ENCODE measurements around the gene SERPINA3.
"Not testable (repeated sequence)": the region's sequence is repeated elsewhere in the genome, so short reads cannot be mapped to it uniquely, and the experiment has no call there.

The SERPINA3 gene

GRCh38 chr14:94624537-94625352 is 12.6 kb downstream of the SERPINA3 start:
- Histone ChIP-seq H3K4me3 (no peak overlapping the region), H3K27ac (no peak overlapping the region)

DNA sequence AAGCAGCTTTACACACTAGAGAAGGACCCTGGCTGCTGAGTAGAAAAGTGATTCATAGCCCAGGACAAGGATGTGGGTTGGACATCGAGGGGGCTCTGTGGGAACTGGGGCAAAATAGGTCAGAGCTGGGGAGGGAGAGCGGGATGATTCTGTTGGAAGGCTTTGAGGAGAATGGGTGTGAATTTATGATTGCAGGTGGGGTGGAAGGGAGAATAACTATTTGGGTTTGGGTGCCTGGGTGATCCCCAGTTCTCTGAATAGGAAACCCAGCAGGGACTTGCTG is 13.1 kb downstream of the SERPINA3 start:
- Histone ChIP-seq H3K4me3 (no peak overlapping the region), H3K27ac (no peak overlapping the region)

GRCh38 chr14:94628578-94628977 is 16.4 kb downstream of the SERPINA3 start:
- H3K27ac ChIP-seq: no peak overlapping the region
- no peak overlapping the region for H3K4me3 ChIP-seq

GRCh38 chr14:94630396-94630795 is 18.2 kb downstream of the SERPINA3 start:
- Histone ChIP-seq H3K27ac (no peak overlapping the region), H3K4me3 (no peak overlapping the region)

DNA sequence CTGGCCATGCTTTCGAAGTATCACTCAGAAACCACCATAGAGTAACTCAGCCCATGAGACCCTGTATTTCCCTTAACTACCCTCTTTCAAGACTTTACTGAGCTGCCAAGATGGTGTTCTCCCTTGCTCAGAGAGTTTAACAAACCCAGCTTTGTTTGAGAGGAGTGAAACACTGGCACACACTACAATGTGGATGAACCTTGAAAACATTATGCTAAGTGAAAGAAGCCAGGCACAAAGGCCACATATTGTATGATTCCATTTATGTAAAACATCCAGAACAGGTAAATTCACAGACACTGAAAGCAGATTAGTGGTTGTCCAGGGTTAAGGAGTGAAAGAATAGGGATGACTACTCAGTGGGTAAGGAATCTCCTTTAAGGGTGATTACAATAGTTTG is 18.9 kb downstream of the SERPINA3 start:
- Histone ChIP-seq H3K27ac (no peak overlapping the region), H3K4me3 (no peak overlapping the region)

GRCh38 chr14:94631536-94632304 is 19.5 kb downstream of the SERPINA3 start:
- Histone ChIP-seq H3K4me3 (no peak overlapping the region), H3K27ac (no peak overlapping the region)

- Histone ChIP-seq H3K4me3 (no peak overlapping the region), H3K27ac (no peak overlapping the region)
Observed at GRCh38 chr14:94632305-94632590, 20.1 kb downstream of the SERPINA3 start.

GRCh38 chr14:94633121-94633520 is 20.9 kb downstream of the SERPINA3 start:
- no peak overlapping the region for H3K27ac ChIP-seq

GRCh38 chr14:94635154-94635553 is 23.0 kb downstream of the SERPINA3 start:
- Histone ChIP-seq H3K4me3 (no peak overlapping the region), H3K27ac (no peak overlapping the region)

More at GRCh38 chr14:94633121-94633520, 20.9 kb downstream of the SERPINA3 start:
- no peak overlapping the region for H3K4me3 ChIP-seq

- H3K27ac ChIP-seq: no peak overlapping the region
Observed at GRCh38 chr14:94636744-94637412, 24.7 kb downstream of the SERPINA3 start.

DNA sequence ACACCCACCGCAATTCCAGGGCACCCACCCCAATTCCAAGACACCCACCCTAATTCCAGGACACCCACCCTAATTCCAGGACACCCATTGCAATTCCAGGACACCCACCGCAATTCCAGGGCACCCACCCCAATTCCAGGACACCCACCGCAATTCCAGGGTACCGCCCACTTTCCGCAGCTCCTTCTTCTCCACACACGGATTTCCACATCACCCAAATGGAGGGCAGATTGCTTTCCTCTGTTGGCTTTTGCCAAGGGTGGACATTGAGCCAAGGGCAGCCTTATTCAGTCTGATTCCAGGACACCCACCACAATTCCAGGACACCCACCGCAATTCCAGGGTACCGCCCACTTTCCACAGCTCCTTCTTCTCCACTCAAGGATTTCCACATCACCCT is 25.6 kb downstream of the SERPINA3 start:
- not testable (repeated sequence) for H3K27ac ChIP-seq, H3K4me3 ChIP-seq

More at GRCh38 chr14:94636744-94637412, 24.7 kb downstream of the SERPINA3 start:
- no peak overlapping the region for H3K4me3 ChIP-seq

GRCh38 chr14:94638339-94638738 is 26.1 kb downstream of the SERPINA3 start:
- H3K27ac ChIP-seq: no peak overlapping the region
- H3K4me3 ChIP-seq: no peak overlapping the region

GRCh38 chr14:94638961-94639817 is 27.0 kb downstream of the SERPINA3 start:
- no peak overlapping the region for H3K4me3 ChIP-seq
- H3K27ac ChIP-seq: no peak overlapping the region

DNA sequence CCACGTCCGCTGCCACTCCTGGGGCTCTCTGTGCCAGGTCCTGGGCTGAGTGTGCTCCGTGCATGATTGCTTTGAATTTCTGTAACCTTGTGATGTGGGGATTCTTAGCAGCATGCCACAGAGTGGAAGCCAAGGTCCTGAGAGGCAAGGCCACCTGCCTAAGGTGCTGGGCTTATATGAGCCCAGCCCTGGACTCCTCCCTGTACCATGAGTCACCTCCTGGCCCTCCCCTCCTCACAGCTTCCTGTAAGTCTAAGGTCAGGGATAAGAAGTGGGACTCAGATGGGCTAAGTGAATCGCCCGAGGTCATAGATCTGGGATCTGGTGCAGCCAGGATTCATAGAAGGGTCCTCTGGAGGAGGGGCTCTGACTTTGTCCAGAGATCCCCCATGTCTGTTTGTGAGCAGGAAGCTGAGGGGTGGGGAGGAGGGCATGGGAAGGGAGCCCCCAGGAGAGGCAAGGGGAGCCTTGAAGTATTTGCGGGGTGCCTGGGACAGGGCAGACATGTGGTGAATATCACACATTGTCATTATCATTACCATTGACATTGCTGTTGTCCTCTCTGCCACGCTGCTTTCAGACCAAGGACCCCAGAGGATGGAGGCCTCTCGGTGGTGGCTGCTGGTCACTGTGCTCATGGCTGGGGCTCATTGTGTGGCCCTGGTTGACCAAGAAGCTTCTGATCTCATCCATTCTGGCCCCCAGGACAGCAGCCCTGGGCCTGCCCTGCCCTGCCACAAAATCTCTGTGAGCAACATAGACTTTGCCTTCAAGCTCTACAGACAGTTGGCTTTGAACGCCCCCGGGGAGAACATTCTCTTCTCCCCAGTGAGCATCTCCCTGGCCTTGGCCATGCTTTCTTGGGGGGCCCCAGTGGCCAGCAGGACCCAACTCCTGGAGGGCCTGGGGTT is 28.8 kb downstream of the SERPINA3 start:
- Histone ChIP-seq H3K4me3 (no peak overlapping the region), H3K27ac (no peak overlapping the region)

DNA sequence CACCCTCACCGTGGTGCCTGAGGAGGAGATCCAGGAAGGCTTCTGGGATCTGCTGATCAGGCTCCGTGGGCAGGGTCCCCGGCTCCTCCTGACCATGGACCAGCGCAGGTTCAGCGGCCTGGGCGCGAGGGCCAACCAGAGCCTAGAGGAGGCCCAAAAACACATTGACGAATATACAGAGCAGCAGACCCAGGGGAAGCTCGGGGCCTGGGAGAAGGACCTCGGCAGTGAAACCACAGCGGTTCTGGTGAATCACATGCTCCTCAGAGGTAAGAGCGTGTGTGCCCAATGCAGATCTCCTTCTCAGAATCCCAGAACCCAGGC is 29.4 kb downstream of the SERPINA3 start:
- H3K4me3 ChIP-seq: no peak overlapping the region
- no peak overlapping the region for H3K27ac ChIP-seq

- no peak overlapping the region for H3K4me3 ChIP-seq
- no peak overlapping the region for H3K27ac ChIP-seq
Observed at GRCh38 chr14:94643316-94644101, 31.3 kb downstream of the SERPINA3 start.

- H3K4me3 ChIP-seq: no peak overlapping the region
- no peak overlapping the region for H3K27ac ChIP-seq
Observed at GRCh38 chr14:94644102-94644535, 31.9 kb downstream of the SERPINA3 start.

- Histone ChIP-seq H3K27ac (no peak overlapping the region), H3K4me3 (no peak overlapping the region)
Observed at GRCh38 chr14:94646066-94646465, 33.9 kb downstream of the SERPINA3 start.

All from skin epidermis (tissue), 12 donors.